Measurements from ENCODE around the gene RNF227. TPM values are rescaled to one million over a fixed set of nuclear protein-coding genes. Genes with fewer than 3 reads are reported as not detected.
"Not testable (repeated sequence)": the region's sequence is repeated elsewhere in the genome, so short reads cannot be mapped to it uniquely, and the experiment has no call there.

The RNF227 gene
- total RNA-seq, 1 donor = 2.4 TPM

DNA sequence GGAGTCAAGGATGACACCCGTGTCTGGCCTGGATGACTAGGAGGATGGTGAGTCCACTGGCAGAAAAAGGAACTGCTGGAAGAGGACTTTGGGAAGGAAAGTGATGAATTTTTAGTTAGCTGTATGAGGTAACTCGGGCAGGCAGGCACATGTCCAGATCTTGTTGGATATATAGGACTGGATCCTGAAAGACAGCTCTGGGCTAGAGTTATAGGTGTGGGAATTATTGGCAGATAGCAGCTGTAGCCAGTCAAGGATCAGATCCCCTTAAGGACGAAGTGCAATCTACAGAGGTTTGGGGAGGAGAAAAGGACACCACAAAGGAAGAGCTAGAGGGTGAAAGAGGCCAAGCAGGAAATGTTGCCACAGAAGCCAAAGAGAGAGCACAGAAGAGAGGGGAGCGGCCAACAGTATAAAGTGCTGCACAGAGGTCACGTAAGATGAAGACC lies 48.2 kb downstream of the RNF227 start:
- Histone ChIP-seq H3K4me1 (ENCODE audit: insufficient read depth, low read length) (peaks cover 57% of the 10 kb centered on the region), H3K4me3 (ENCODE audit: low read length) (no peak overlapping the region), H3K27me3 (ENCODE audit: insufficient read depth, low read length) (no peaks in the 10 kb centered on the region), H3K9me3 (ENCODE audit: low read depth, low read length) (no peaks in the 10 kb centered on the region)

DNA sequence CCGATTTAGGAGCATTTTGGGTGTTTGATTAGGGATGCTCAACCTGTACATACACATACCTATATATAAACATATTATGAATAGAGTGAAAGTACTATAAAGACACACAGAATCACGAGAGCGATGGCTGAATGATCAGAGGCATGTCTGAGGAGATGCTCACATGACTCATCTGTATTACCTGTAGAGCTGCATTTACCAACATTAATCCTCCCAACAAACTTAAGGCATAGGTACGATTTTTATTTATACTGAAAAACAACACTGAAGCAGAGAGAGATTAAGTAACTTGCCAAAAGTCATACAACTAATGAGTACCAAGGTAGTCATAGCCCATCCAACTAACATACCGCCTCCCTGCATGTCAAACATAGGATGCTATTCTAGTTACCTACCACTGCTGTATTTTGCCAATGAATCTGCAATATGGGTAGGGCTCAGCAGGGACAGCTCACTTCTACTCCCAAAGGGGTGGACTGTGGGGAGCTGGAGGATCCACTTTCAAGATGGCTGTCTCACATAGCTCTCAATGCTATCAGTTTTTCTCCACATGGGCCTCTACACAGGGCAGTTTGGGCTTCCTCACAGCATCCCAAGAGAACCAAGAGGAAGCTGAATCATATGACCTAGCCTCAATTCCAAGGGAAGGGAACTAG lies 51.0 kb downstream of the RNF227 start:
- Histone ChIP-seq H3K9me3 (ENCODE audit: low read depth, low read length) (no peaks in the 10 kb centered on the region), H3K4me3 (ENCODE audit: low read length) (no peak overlapping the region), H3K4me1 (ENCODE audit: insufficient read depth, low read length) (peaks cover 35% of the 10 kb centered on the region), H3K27me3 (ENCODE audit: insufficient read depth, low read length) (no peaks in the 10 kb centered on the region)

DNA sequence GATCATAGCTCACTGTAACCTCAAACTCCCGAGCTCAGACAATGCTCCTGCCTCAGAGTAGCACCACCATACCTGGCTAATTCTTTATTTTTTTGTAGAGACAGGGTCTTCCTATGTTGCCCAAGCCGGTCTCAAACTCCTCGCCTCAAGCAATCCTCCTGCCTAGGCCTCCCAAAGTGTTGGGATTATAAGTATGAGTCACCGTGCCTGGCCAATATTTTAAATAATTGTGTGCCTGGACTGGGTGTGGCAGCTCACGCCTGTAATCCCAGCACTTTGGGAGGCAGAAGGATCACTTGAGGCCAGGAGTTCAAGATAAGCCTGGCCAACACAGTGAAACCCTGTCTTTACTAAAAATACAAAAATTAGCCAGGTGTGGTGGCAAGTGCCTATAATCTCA lies 51.7 kb downstream of the RNF227 start:
- not testable (repeated sequence) for H3K27me3 ChIP-seq (ENCODE audit: insufficient read depth, low read length); H3K9me3 ChIP-seq (ENCODE audit: low read depth, low read length); H3K4me3 ChIP-seq (ENCODE audit: low read length)
- H3K4me1 ChIP-seq (ENCODE audit: insufficient read depth, low read length) = peaks cover 28% of the 10 kb centered on the region

Other genes starting within 250 kb of the RNF227 start
- 9.9 TPM for gene TP53, start 228.8 kb downstream of the RNF227 start, total RNA-seq
- 3.6 TPM for gene WRAP53, start 227.8 kb downstream of the RNF227 start, total RNA-seq
- not detected for gene EFNB3, start 211.1 kb downstream of the RNF227 start, total RNA-seq
- under 0.01 TPM for gene DNAH2, start 198.5 kb downstream of the RNF227 start, total RNA-seq
- gene KDM6B, start 82.1 kb downstream of the RNF227 start, total RNA-seq = 88.1 TPM
- gene TMEM88, start 61.2 kb downstream of the RNF227 start, total RNA-seq = 8.5 TPM
- gene NAA38, start 58.7 kb downstream of the RNF227 start, total RNA-seq = 14.0 TPM
- 8.8 TPM for gene CYB5D1, start 58.3 kb downstream of the RNF227 start, total RNA-seq
- 96.4 TPM for gene CHD3, start 27.5 kb downstream of the RNF227 start, total RNA-seq
- 1.2 TPM for gene KCNAB3, start 13.6 kb upstream of the RNF227 start, total RNA-seq
- 21.4 TPM for gene TRAPPC1, start 15.7 kb upstream of the RNF227 start, total RNA-seq
- gene CNTROB, start 15.9 kb upstream of the RNF227 start, total RNA-seq = 9.2 TPM
- 0.10 TPM for gene GUCY2D, start 86.3 kb upstream of the RNF227 start, total RNA-seq
- 0.10 TPM for gene ALOX15B, start 122.8 kb upstream of the RNF227 start, total RNA-seq
- not detected for gene ALOX12B, start 171.4 kb upstream of the RNF227 start, total RNA-seq
- gene ALOXE3, start 202.2 kb upstream of the RNF227 start, total RNA-seq = 0.10 TPM
- not detected for gene HES7, start 207.8 kb upstream of the RNF227 start, total RNA-seq
- 250 TPM for gene PER1, start 236.1 kb upstream of the RNF227 start, total RNA-seq
- 40.3 TPM for gene VAMP2, start 246.7 kb upstream of the RNF227 start, total RNA-seq

Data from mononuclear cell (primary cell).